Measurements from ENCODE around the gene CEP250.
A peak's percentile ranks its signal among the peaks of the same experiment; 100 is the strongest.
"Not testable (repeated sequence)": the region's sequence is repeated elsewhere in the genome, so short reads cannot be mapped to it uniquely, and the experiment has no call there.

Gene CEP250

GRCh38 chr20:35454881-35455609 is at the start of gene CEP250:
TSS of gene CEP250 (plus strand) at chr20:35455598. CDS start at chr20:35462368, 6,770 bp downstream.
- DNase-seq = peak; percentile 71 to 96 (median 90)

- DNase-seq = no peak
These were observed 49.6 kb upstream of the CEP250 start for GRCh38 chr20:35405775-35406174.

GRCh38 chr20:35408270-35408669 is 47.1 kb upstream of the CEP250 start:
- no peak for DNase-seq

- DNase-seq = no peak
These were observed 45.9 kb upstream of the CEP250 start for GRCh38 chr20:35409542-35409941.

- no peak for DNase-seq
These were observed 44.8 kb upstream of the CEP250 start for GRCh38 chr20:35410613-35411012.

GRCh38 chr20:35421322-35421721 is 34.1 kb upstream of the CEP250 start:
- no peak for DNase-seq

GRCh38 chr20:35431621-35432429 is 23.6 kb upstream of the CEP250 start:
- no peak for DNase-seq

- no peak for DNase-seq
These were observed 23.0 kb upstream of the CEP250 start for GRCh38 chr20:35432430-35432735.

- no peak for DNase-seq
These were observed 22.1 kb upstream of the CEP250 start for GRCh38 chr20:35433337-35433736.

- DNase-seq = no peak
These were observed 21.1 kb upstream of the CEP250 start for GRCh38 chr20:35434085-35435005.

- no peak for DNase-seq
These were observed 19.2 kb upstream of the CEP250 start for GRCh38 chr20:35436177-35436573.

- DNase-seq = no peak
These were observed 17.8 kb upstream of the CEP250 start for GRCh38 chr20:35437599-35437998.

GRCh38 chr20:35443003-35443402 is 12.4 kb upstream of the CEP250 start:
- no peak for DNase-seq

GRCh38 chr20:35444226-35444625 is 11.2 kb upstream of the CEP250 start:
- no peak for DNase-seq

- DNase-seq = no peak
These were observed 8.9 kb upstream of the CEP250 start for GRCh38 chr20:35446356-35447078.

GRCh38 chr20:35447082-35447789 is 8.2 kb upstream of the CEP250 start:
- peak in 57 of 58 donors; percentile 2 to 94 (median 52) for DNase-seq

GRCh38 chr20:35448788-35449373 is 6.5 kb upstream of the CEP250 start:
- no peak for DNase-seq

GRCh38 chr20:35449855-35450254 is 5.5 kb upstream of the CEP250 start:
- DNase-seq = not testable (repeated sequence)

- DNase-seq = no peak
These were observed 4.1 kb upstream of the CEP250 start for GRCh38 chr20:35451295-35451694.

GRCh38 chr20:35453647-35454046 is 1.8 kb upstream of the CEP250 start:
- no peak for DNase-seq
